Measurements from ENCODE around the gene GNG7.

- TF ChIP-seq MYC (IDR thresholded peaks at IDR 0.05; ENCODE audit: low read depth, low read length) (no peak), CTCF (IDR thresholded peaks at IDR 0.05; ENCODE audit: extremely low read depth in 1 of 2, insufficient read depth in 1 of 2, low read depth in 1 of 2, low read length in 2 of 2) (no peak), POLR2A (IDR thresholded peaks at IDR 0.05; ENCODE audit: low read depth, low read length) (no peak)
Observed at GRCh38 chr19:2592824-2593223, 109.7 kb downstream of the GNG7 start.

Data from endothelial cell of umbilical vein (primary cell).